Occipital lobe (tissue), 2 donors: ENCODE measurements around the gene STAT4. TPM values are rescaled to one million over a fixed set of nuclear protein-coding genes. Genes with fewer than 3 reads are reported as not detected.

Experiments
- DNase-seq: peaks from one replicate; lab custom pipeline; 2025; lab: John Stamatoyannopoulos, UW
- total RNA-seq: library from RNA; depleted of rRNA; stranded (reverse); fragments of >200 nt; gene quantifications from one replicate; pipeline ENCODE4 v1.2.3, GENCODE V29; 2014

STAT4 gene
- total RNA-seq, 1 donor from 2014 or later: 1.2 TPM

DNA sequence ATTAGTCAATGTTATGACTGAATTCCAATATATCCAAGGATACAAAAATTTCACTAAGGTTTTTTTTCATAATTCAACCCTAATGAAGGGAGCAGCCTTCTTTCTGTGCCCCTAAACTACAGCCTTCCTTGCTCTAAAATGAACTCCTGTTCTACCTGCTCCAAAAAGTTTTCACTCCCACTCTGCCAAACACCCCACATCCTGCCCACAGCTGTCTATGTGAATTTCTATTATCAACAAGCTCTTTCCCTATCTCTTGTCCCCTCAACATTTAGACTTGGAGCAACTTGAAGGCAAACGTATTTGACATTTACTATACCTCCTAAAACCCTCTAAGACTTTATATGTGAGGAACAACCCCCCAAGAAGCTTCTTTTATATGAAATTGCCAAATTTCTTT lies 2.5 kb downstream of the STAT4 start:
- no peak for DNase-seq

- DNase-seq: no peak
Measured at GRCh38 chr2:191145769-191146471, 4.9 kb downstream of the STAT4 start.

DNA sequence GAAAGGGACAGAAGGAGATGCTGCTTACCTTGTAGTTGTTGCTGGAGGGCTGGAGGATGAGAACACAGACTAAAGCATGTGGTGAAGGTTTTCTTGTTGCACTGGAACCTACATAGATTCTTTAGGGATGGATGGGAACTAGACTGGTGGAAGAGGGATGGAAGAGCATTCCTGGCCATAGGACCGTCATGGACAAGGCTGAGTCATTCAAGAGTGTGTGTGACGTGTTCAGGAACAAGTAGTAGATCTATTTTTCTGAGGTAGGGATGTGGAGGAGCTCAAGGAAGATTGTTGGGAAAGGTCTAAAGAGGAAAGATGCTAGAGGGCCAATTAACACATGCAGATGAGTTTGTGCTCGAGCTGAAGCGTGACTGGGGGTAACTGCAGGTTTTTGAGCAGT lies 6.6 kb downstream of the STAT4 start:
- DNase-seq: no peak

GRCh38 chr2:191143791-191144190 lies 7.0 kb downstream of the STAT4 start:
- no peak for DNase-seq

DNA sequence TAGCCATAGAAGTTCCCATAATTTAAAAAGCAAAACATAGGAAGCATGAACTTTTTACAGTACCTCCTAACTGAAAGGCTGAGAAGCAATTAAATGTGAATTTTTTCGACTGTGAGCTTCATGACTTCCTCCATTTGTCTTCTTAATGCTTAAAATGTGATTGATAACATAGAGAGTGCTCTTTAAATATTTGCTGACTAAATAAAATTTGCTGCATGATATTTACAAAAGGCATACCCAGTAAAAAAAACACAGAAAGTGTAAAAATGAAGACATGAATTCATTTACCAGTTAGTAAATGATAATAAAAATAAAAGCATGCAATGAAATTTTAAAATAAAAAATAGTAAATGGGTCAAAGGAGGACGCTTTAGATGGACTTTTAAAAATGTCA lies 21.9 kb downstream of the STAT4 start:
- DNase-seq: no peak

DNA sequence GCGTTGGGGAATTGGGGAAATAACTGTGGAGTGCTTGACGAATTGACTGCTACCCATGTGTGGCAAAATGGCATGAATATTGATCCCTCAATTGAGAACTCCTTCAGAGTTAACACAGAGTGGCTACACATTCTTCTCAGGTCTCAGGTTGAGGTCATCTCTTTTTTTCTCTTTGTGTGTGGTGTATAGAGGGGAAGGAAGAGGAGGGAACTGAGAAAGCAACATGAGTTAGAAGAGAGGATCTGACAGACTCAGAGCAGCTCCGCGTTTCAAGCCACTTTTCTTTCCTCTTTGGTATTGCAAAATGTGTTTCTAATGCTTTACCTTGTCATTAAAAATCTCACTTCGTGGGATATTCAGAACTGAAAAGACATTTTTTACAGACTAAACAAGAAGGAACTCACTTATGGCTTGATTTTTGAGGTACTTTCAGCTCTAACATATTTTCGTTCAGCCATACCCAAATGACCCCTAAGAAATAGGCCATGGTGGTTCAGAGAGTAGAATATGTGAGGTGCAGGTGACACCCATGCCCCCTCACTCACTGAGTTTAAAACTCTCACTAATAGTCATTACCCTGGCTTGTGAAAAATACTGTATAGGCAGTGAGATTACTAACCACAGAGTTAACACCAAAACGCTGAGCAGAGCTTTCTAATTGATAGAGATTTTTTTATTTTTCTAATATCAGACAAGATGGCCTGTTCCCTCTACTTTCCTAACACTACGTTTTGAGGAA lies 22.5 kb downstream of the STAT4 start:
- DNase-seq: no peak

DNA sequence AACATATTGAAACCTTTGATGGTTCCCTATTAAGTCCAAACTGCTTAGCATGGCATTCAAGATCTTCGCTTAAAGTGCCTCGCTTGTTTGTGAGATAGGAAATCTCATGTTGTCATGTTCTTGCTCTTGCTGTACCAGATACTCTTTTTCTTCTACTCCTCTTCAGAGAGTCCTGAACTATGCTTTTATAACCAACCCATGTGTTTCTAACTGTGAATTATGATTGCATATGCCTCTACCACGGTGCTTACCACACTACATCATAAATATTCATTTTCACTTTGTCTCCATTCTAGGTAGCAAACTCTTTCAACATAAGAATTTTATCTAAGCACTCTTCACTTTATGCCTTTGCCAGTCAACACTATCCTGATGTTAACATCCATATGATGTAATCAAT lies 23.6 kb downstream of the STAT4 start:
- no peak for DNase-seq

GRCh38 chr2:191126386-191127085 lies 24.3 kb downstream of the STAT4 start:
- no peak for DNase-seq

DNA sequence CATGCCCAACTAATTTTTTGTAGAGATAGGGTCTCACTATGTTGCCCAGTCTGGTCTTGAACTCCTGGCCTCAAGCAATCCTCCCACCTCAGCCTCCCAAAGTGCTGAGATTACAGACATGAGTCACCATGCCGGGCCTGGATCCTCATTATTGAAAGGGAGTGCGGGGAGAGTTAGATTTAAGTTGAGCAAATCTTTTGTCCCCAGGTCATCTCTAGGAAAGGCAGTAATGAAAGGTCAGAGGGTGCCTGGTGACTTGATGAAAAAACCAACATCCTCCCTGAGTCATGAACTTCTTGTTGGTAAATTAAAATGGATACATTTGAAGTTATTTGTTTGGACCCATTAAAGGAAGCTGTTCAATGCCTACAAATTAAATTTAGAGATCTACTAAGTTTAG lies 25.1 kb downstream of the STAT4 start:
- no peak for DNase-seq

GRCh38 chr2:191122638-191123294 lies 28.0 kb downstream of the STAT4 start:
- DNase-seq: no peak

GRCh38 chr2:191117341-191117740 lies 33.5 kb downstream of the STAT4 start:
- no peak for DNase-seq

DNA sequence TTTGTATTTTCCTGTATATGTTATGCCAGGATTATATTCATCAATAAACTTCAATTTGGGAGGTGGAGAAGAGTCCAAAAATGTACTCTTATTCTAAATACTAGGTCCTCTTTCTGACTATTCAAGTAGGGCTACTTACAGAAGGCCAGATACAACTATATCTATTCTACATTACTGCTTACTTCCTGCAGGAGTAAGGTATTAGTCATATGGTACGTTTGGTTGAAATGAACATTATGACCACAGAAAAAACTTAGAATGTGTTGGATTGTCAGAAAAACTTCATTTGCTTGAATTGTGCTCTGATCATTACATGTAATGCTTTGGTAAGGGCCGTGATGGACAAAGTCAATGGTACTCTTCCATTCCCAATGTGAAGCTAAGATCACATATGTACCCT lies 35.0 kb downstream of the STAT4 start:
- no peak for DNase-seq

DNA sequence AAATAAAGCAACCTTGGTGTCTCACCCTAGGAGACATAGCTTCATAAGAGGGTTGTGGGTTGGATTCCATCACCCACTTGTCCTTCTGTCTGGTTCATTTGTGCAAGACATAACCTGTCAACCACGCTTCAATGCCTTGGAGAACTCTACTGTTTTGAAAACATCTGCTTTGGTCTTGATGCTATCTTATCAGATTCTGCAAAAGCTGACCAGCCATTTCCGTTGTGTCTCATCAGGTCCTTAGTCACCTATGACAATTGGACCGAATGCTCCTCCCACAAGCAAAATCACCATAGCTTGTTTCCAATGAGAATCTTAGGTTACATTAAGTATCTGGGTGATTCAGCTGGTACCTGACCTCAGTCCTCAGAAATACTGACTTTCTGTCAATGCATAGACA lies 35.4 kb downstream of the STAT4 start:
- no peak for DNase-seq

GRCh38 chr2:191114403-191114886 lies 36.3 kb downstream of the STAT4 start:
- DNase-seq: no peak

DNA sequence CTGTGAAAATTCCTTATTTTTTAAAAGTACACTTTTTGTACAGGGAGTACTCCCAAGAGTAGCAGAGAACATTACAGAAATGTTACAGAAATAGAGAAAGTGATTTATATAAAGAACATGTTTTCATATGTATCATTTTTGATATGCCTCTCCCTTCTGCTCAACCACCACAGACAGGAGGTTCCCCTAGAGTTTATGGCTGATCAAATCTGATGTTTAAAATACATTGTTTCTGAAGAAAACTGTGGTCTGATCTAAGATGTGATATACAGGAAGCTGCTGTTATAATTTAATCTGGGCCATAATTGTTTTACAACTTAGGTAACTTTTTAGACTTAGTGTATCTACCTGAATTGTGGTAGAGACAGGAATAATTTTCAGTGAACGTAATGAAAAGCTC lies 37.0 kb downstream of the STAT4 start:
- no peak for DNase-seq

GRCh38 chr2:191112448-191112901 lies 38.3 kb downstream of the STAT4 start:
- no peak for DNase-seq

GRCh38 chr2:191109888-191110287 lies 40.9 kb downstream of the STAT4 start:
- DNase-seq: no peak

DNA sequence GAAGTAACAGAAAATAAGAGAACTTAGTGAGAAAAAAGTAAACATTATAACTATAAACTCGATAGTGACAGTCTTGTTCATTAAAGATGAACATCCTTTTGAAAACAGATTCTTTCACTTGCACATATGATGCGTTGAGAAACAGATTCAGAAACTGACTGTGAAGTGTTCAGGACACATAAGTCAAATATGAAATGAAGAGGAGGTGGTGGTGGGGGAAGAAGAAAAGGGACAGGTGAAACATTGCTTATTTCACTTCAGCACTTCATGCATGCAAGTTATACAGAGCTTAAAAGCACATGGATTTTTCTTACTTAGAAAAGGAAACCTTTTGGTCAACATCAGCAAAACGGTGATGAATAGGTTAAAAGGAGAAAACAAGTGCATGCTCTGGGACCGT lies 42.5 kb downstream of the STAT4 start:
- DNase-seq: no peak

GRCh38 chr2:191105082-191105481 lies 45.7 kb downstream of the STAT4 start:
- DNase-seq: no peak

GRCh38 chr2:191103774-191104173 lies 47.0 kb downstream of the STAT4 start:
- DNase-seq: no peak

GRCh38 chr2:191100216-191100615 lies 50.6 kb downstream of the STAT4 start:
- DNase-seq: no peak

GRCh38 chr2:191087311-191087710 lies 63.5 kb downstream of the STAT4 start:
- DNase-seq: no peak
